Rectal smooth muscle tissue (tissue), 1 donor: ENCODE measurements around the gene FIP1L1.

ENCODE experiments used
- H3K27ac ChIP-seq: one replicate; pipeline ENCODE4 v1.7.0; 2013; ENCODE audit warnings: low read depth, low read length, inconsistent platforms
- H3K27me3 ChIP-seq: one replicate; pipeline ENCODE4 v1.7.0; 2013; ENCODE audit warnings: low read length; ENCODE audit not compliant: control insufficient read depth, insufficient read depth
- H3K36me3 ChIP-seq: one replicate; pipeline ENCODE4 v1.7.0; 2013; ENCODE audit warnings: low read length; ENCODE audit not compliant: control insufficient read depth, insufficient read depth
- H3K4me1 ChIP-seq: one replicate; pipeline ENCODE4 v1.7.0; 2013; ENCODE audit warnings: low read length; ENCODE audit not compliant: control insufficient read depth, insufficient read depth
- H3K4me3 ChIP-seq: one replicate; pipeline ENCODE4 v1.7.0; 2013; ENCODE audit warnings: low read length
- H3K9ac ChIP-seq: one replicate; pipeline ENCODE4 v1.7.0; 2013; ENCODE audit warnings: low read length

FIP1L1 gene

GRCh38 chr4:53422367-53422766, 44.9 kb downstream of the FIP1L1 start:
- Histone ChIP-seq H3K4me3 (no peak overlapping the region), H3K27me3 (no peaks in the 10 kb centered on the region), H3K27ac (no peak overlapping the region), H3K4me1 (no peaks in the 10 kb centered on the region), H3K36me3 (no peaks in the 10 kb centered on the region), H3K9ac (no peak overlapping the region)

GRCh38 chr4:53424280-53424679, 46.8 kb downstream of the FIP1L1 start:
- no peak overlapping the region for H3K9ac ChIP-seq
- peaks cover 2% of the 10 kb centered on the region for H3K36me3 ChIP-seq
- no peak overlapping the region for H3K4me3 ChIP-seq
- H3K4me1 ChIP-seq, result no peaks in the 10 kb centered on the region
- H3K27me3 ChIP-seq, result no peaks in the 10 kb centered on the region
- H3K27ac ChIP-seq, result no peak overlapping the region

GRCh38 chr4:53427366-53427765, 49.9 kb downstream of the FIP1L1 start:
- Histone ChIP-seq H3K36me3 (peaks cover 4% of the 10 kb centered on the region), H3K4me1 (no peaks in the 10 kb centered on the region), H3K9ac (no peak overlapping the region), H3K4me3 (no peak overlapping the region), H3K27me3 (no peaks in the 10 kb centered on the region), H3K27ac (no peak overlapping the region)

GRCh38 chr4:53431052-53431451, 53.6 kb downstream of the FIP1L1 start:
- Histone ChIP-seq H3K4me3 (no peak overlapping the region), H3K9ac (no peak overlapping the region), H3K27ac (no peak overlapping the region), H3K27me3 (no peaks in the 10 kb centered on the region), H3K36me3 (peaks cover 4% of the 10 kb centered on the region), H3K4me1 (no peaks in the 10 kb centered on the region)

- Histone ChIP-seq H3K36me3 (peaks cover 4% of the 10 kb centered on the region), H3K4me1 (no peaks in the 10 kb centered on the region), H3K27ac (no peak overlapping the region), H3K4me3 (no peak overlapping the region), H3K9ac (no peak overlapping the region), H3K27me3 (no peaks in the 10 kb centered on the region)
These were observed 55.3 kb downstream of the FIP1L1 start for GRCh38 chr4:53432528-53433424.

GRCh38 chr4:53436251-53436650, 58.8 kb downstream of the FIP1L1 start:
- no peaks in the 10 kb centered on the region for H3K4me1 ChIP-seq
- no peak overlapping the region for H3K9ac ChIP-seq
- no peaks in the 10 kb centered on the region for H3K27me3 ChIP-seq
- no peak overlapping the region for H3K4me3 ChIP-seq
- H3K36me3 ChIP-seq, result no peaks in the 10 kb centered on the region
- H3K27ac ChIP-seq, result no peak overlapping the region

GRCh38 chr4:53441564-53441963, 64.1 kb downstream of the FIP1L1 start:
- Histone ChIP-seq H3K27me3 (no peaks in the 10 kb centered on the region), H3K4me3 (no peak overlapping the region), H3K36me3 (peaks cover 3% of the 10 kb centered on the region), H3K27ac (no peak overlapping the region), H3K4me1 (no peaks in the 10 kb centered on the region), H3K9ac (no peak overlapping the region)

GRCh38 chr4:53444954-53445353, 67.5 kb downstream of the FIP1L1 start:
- H3K27me3 ChIP-seq, result no peaks in the 10 kb centered on the region
- H3K36me3 ChIP-seq, result peaks cover 3% of the 10 kb centered on the region
- H3K9ac ChIP-seq, result no peak overlapping the region
- no peaks in the 10 kb centered on the region for H3K4me1 ChIP-seq
- no peak overlapping the region for H3K27ac ChIP-seq
- no peak overlapping the region for H3K4me3 ChIP-seq

- Histone ChIP-seq H3K27ac (no peak overlapping the region), H3K27me3 (no peaks in the 10 kb centered on the region), H3K4me1 (no peaks in the 10 kb centered on the region), H3K9ac (no peak overlapping the region), H3K4me3 (no peak overlapping the region), H3K36me3 (peaks cover 2% of the 10 kb centered on the region)
These were observed 73.3 kb downstream of the FIP1L1 start for GRCh38 chr4:53450773-53451172.

- Histone ChIP-seq H3K27me3 (no peaks in the 10 kb centered on the region), H3K9ac (no peak overlapping the region), H3K4me3 (no peak overlapping the region), H3K36me3 (peaks cover 4% of the 10 kb centered on the region), H3K4me1 (no peaks in the 10 kb centered on the region), H3K27ac (no peak overlapping the region)
These were observed 75.9 kb downstream of the FIP1L1 start for GRCh38 chr4:53453385-53453784.

GRCh38 chr4:53455766-53456165, 78.3 kb downstream of the FIP1L1 start:
- no peak overlapping the region for H3K27ac ChIP-seq
- no peak overlapping the region for H3K4me3 ChIP-seq

GRCh38 chr4:53456178-53456577, 78.7 kb downstream of the FIP1L1 start:
- H3K27me3 ChIP-seq, result no peaks in the 10 kb centered on the region
- H3K27ac ChIP-seq, result no peak overlapping the region
- H3K4me3 ChIP-seq, result no peak overlapping the region
- H3K9ac ChIP-seq, result no peak overlapping the region
- no peaks in the 10 kb centered on the region for H3K4me1 ChIP-seq
- peaks cover 4% of the 10 kb centered on the region for H3K36me3 ChIP-seq

More at GRCh38 chr4:53455766-53456165, 78.3 kb downstream of the FIP1L1 start:
- Histone ChIP-seq H3K9ac (no peak overlapping the region), H3K36me3 (peaks cover 4% of the 10 kb centered on the region), H3K27me3 (no peaks in the 10 kb centered on the region), H3K4me1 (no peaks in the 10 kb centered on the region)

- H3K36me3 ChIP-seq, result peaks cover 7% of the 10 kb centered on the region
These were observed 82.1 kb downstream of the FIP1L1 start for GRCh38 chr4:53459548-53459947.

More at GRCh38 chr4:53459548-53459947, 82.1 kb downstream of the FIP1L1 start:
- H3K9ac ChIP-seq, result no peak overlapping the region
- H3K4me3 ChIP-seq, result no peak overlapping the region
- H3K4me1 ChIP-seq, result no peaks in the 10 kb centered on the region
- no peak overlapping the region for H3K27ac ChIP-seq
- no peaks in the 10 kb centered on the region for H3K27me3 ChIP-seq
